ENCODE results near the gene TMEM95.

DNA sequence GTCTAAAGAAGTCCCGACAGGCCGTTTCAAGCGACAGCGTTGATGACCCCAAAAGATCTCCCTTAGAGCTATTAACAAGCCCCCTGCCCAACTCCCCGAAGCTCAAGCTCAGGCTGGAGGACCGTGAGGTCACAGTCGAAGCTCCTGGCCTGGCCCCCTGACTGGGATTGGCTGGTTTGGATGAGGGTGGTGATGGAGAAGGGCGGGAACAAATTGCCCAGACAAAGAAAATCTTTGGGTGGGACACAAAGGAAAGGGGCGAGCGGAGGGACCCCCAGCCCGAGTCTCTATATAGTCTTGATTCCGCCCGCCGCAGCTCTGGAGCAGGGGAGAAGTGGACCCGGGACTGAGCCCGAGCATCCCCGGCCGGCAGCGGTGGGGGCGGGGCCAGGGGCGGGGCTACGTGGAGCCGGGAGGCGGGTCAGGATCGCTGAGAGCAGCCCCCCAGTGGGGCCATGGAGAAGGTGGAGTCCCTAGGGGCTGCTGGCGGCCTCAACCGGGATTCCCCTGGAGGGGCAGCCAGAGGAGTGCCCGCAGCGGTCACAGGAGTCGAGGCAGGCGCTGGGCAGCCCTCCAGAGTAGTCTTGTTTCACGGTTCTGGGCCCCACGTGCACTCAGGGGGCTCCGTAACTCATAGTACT is 24.8 kb upstream of the TMEM95 start:
- no peak for TF ChIP-seq ZNF274 (IDR thresholded peaks at IDR 0.05; ENCODE audit: low read depth, low read length)
- TF ChIP-seq SUZ12 (IDR thresholded peaks at IDR 0.05; ENCODE audit: extremely low read depth, insufficient read depth, insufficient read length) = no peak

Data from NT2/D1 (cell line).